IMR-90 (cell line): ENCODE data around the gene ANKRD53. TPM values are rescaled to one million over a fixed set of nuclear protein-coding genes. Genes with fewer than 3 reads are reported as not detected.

Experiments used
- ATAC-seq: fragments of 200-7000 bp; cut with Tn5 transposase; 2 replicates; pipeline ENCODE4 v1.9.1; 2020; ENCODE audit warnings: low read depth, mild to moderate bottlenecking, moderate library complexity
- BruUV-seq: library from RNA; stranded (reverse); fragments of 400-500 nt; replicated peaks from 2 replicates; lab custom pipeline; 2021; lab: Mats Ljungman, UMichigan
- CTCF ChIA-PET: fragments of 300-600 bp; formaldehyde crosslinking; extraction: SDS; loops from one replicate; lab custom pipeline; 2021; ENCODE audit warnings: antibody characterized with exemption; lab: Yijun Ruan, JAX
- POLR2A ChIA-PET: fragments of 300-600 bp; sonication (Branson Sonifier 250); formaldehyde crosslinking; loops from one replicate; lab custom pipeline; 2022; ENCODE audit warnings: antibody characterized with exemption; ENCODE audit not compliant: unreplicated experiment; lab: Charles Lee
- DNase-seq: peaks from one replicate; pipeline ENCODE4 v3.0.0; 2013
- H2AFZ ChIP-seq: replicated peaks from 2 replicates; pipeline ENCODE3; 2013; ENCODE audit warnings: low read length, mild to moderate bottlenecking; ENCODE audit not compliant: poor library complexity
- H2AK5ac ChIP-seq: 2 replicates; pipeline ENCODE4 v1.6.1; 2013; ENCODE audit warnings: low read depth, low read length, inconsistent platforms
- H2AK9ac ChIP-seq: replicated peaks from 2 replicates; pipeline ENCODE3; 2013; ENCODE audit warnings: mild to moderate bottlenecking, low read depth, low read length, moderate library complexity; ENCODE audit not compliant: poor library complexity
- H2BK120ac ChIP-seq: 2 replicates; pipeline ENCODE4 v1.6.1; 2013; ENCODE audit warnings: low read depth, low read length, inconsistent platforms
- H2BK15ac ChIP-seq: 3 replicates; pipeline ENCODE4 v1.6.1; 2013; ENCODE audit warnings: low read depth, low read length, inconsistent platforms
- H2BK20ac ChIP-seq: 2 replicates; pipeline ENCODE4 v1.6.1; 2013; ENCODE audit warnings: low read depth, mild to moderate bottlenecking, inconsistent platforms, low read length, moderate library complexity
- H2BK5ac ChIP-seq: 2 replicates; pipeline ENCODE4 v1.6.1; 2013; ENCODE audit warnings: mild to moderate bottlenecking, low read depth, low read length, inconsistent platforms; ENCODE audit not compliant: poor library complexity, severe bottlenecking
- H3K14ac ChIP-seq: replicated peaks from 2 replicates; pipeline ENCODE4 v1.6.1; 2013; ENCODE audit warnings: low read depth, low read length, inconsistent platforms
- H3K18ac ChIP-seq: 2 replicates; pipeline ENCODE4 v1.6.1; 2013; ENCODE audit warnings: low read depth, low read length, control low read depth
- H3K23ac ChIP-seq: 2 replicates; pipeline ENCODE4 v1.6.1; 2013; ENCODE audit warnings: low read depth, low read length, inconsistent platforms
- H3K27ac ChIP-seq: 2 replicates; pipeline ENCODE4 v1.5.1; 2013; ENCODE audit warnings: mild to moderate bottlenecking, control low read depth, low read length; ENCODE audit not compliant: insufficient read depth
- H3K27me3 ChIP-seq: 2 replicates; pipeline ENCODE4 v1.6.1; 2013; ENCODE audit warnings: low read length; ENCODE audit not compliant: control insufficient read depth, insufficient read depth
- H3K36me3 ChIP-seq: 2 replicates; pipeline ENCODE4 v1.6.1; 2013; ENCODE audit warnings: low read length, mixed read lengths; ENCODE audit not compliant: control insufficient read depth, insufficient read depth
- H3K4ac ChIP-seq: 2 replicates; pipeline ENCODE4 v1.6.1; 2013; ENCODE audit warnings: low read depth, low read length, inconsistent platforms
- H3K4me1 ChIP-seq: 2 replicates; pipeline ENCODE4 v1.6.1; 2013; ENCODE audit warnings: low read length, mixed read lengths; ENCODE audit not compliant: control insufficient read depth, insufficient read depth
- H3K4me2 ChIP-seq: 2 replicates; pipeline ENCODE4 v1.6.1; 2013; ENCODE audit warnings: low read depth, mild to moderate bottlenecking, control low read depth, low read length, moderate library complexity
- H3K4me3 ChIP-seq: 2 replicates; pipeline ENCODE4 v1.5.1; 2013; ENCODE audit warnings: low read depth, mild to moderate bottlenecking, control low read depth, low read length, moderate library complexity; ENCODE audit not compliant: insufficient read depth
- H3K56ac ChIP-seq: 2 replicates; pipeline ENCODE4 v1.6.1; 2013; ENCODE audit warnings: low read length, inconsistent platforms; ENCODE audit not compliant: insufficient read depth; ENCODE audit errors: extremely low read depth
- H3K79me1 ChIP-seq, 2 experiments: 2 replicates each; pipeline ENCODE4 v1.6.1; 2013; ENCODE audit warnings: low read length in 2 of 2, inconsistent platforms in 1 of 2, low read depth in 1 of 2
- H3K9ac ChIP-seq: 2 replicates; pipeline ENCODE4 v1.6.1; 2013; ENCODE audit warnings: low read depth, low read length, control low read depth
- H3K9me1 ChIP-seq: 2 replicates; pipeline ENCODE4 v1.6.1; 2013; ENCODE audit warnings: low read length, inconsistent platforms; ENCODE audit not compliant: insufficient read depth
- H3K9me3 ChIP-seq: 2 replicates; pipeline ENCODE4 v1.6.1; 2013; ENCODE audit warnings: low read length; ENCODE audit not compliant: control insufficient read depth, insufficient read depth
- H4K20me1 ChIP-seq: 2 replicates; pipeline ENCODE4 v1.6.1; 2013; ENCODE audit warnings: low read length, inconsistent platforms; ENCODE audit not compliant: insufficient read depth
- H4K5ac ChIP-seq: 2 replicates; pipeline ENCODE4 v1.6.1; 2013; ENCODE audit warnings: mild to moderate bottlenecking, low read depth, low read length, control low read depth
- H4K8ac ChIP-seq, 2 experiments: 2 replicates each; pipeline ENCODE4 v1.6.1; 2013; ENCODE audit warnings: low read depth in 2 of 2, low read length in 2 of 2, control low read depth in 1 of 2, inconsistent platforms in 1 of 2
- H4K91ac ChIP-seq: 2 replicates; pipeline ENCODE4 v1.6.1; 2013; ENCODE audit warnings: low read depth, low read length, inconsistent platforms; ENCODE audit not compliant: insufficient read depth
- BHLHE40 ChIP-seq: fragments of 150-350 bp; IDR thresholded peaks from 2 replicates; pipeline ENCODE4 v1.6.1; 2016; ENCODE audit warnings: mild to moderate bottlenecking, low read depth, low read length
- CEBPB ChIP-seq: IDR thresholded peaks from 2 replicates; pipeline ENCODE4 v1.6.1; 2012; ENCODE audit warnings: low read depth, low read length, improper control_type of control experiment
- CHD1 ChIP-seq: IDR thresholded peaks from 2 replicates; pipeline ENCODE4 v1.6.1; 2012; ENCODE audit warnings: low read depth, low read length, improper control_type of control experiment
- CTCF ChIP-seq: conservative IDR thresholded peaks from 2 replicates; pipeline ENCODE4 v1.5.1; 2012; ENCODE audit warnings: mild to moderate bottlenecking, low read depth, low read length, improper control_type of control experiment
- FOS ChIP-seq: fragments of 150-350 bp; IDR thresholded peaks from 2 replicates; pipeline ENCODE4 v1.6.1; 2016; ENCODE audit warnings: low read depth, low read length
- MAFK ChIP-seq: IDR thresholded peaks from 2 replicates; pipeline ENCODE4 v1.6.1; 2012; ENCODE audit warnings: low read depth, low read length, improper control_type of control experiment
- MAZ ChIP-seq: IDR thresholded peaks from 2 replicates; pipeline ENCODE4 v1.6.1; 2012; ENCODE audit warnings: low read depth, mild to moderate bottlenecking, low read length, improper control_type of control experiment, moderate library complexity, borderline replicate concordance
- MXI1 ChIP-seq: IDR thresholded peaks from 2 replicates; pipeline ENCODE4 v1.6.1; 2012; ENCODE audit warnings: low read depth, mild to moderate bottlenecking, low read length, moderate library complexity, borderline replicate concordance
- NFE2L2 ChIP-seq: fragments of 150-350 bp; IDR thresholded peaks from 2 replicates; pipeline ENCODE4 v1.6.1; 2016; ENCODE audit warnings: low read depth, mild to moderate bottlenecking, low read length
- POLR2A ChIP-seq: IDR thresholded peaks from 2 replicates; pipeline ENCODE4 v1.6.1; 2012; ENCODE audit warnings: mild to moderate bottlenecking, low read depth, low read length
- RAD21 ChIP-seq: IDR thresholded peaks from 2 replicates; pipeline ENCODE4 v1.6.1; 2012; ENCODE audit warnings: low read length, improper control_type of control experiment
- RCOR1 ChIP-seq: IDR thresholded peaks from 2 replicates; pipeline ENCODE4 v1.6.1; 2012; ENCODE audit warnings: mild to moderate bottlenecking, low read length, improper control_type of control experiment; ENCODE audit not compliant: insufficient replicate concordance
- RFX5 ChIP-seq: IDR thresholded peaks from 2 replicates; pipeline ENCODE4 v1.8.0; 2012; ENCODE audit warnings: low read depth, mild to moderate bottlenecking, low read length, moderate library complexity
- SMC3 ChIP-seq: fragments of 150-350 bp; IDR thresholded peaks from 2 replicates; pipeline ENCODE4 v1.6.1; 2016; ENCODE audit warnings: low read depth, mild to moderate bottlenecking, antibody characterized with exemption, low read length, moderate library complexity
- WGBS, 2 experiments: methylation state at CpG; one replicate each; pipeline versions ENCODE4 v1.1.5 to v1.1.7; 2013; ENCODE audit warnings: missing lambda C conversion rate in 2 of 2; ENCODE audit not compliant: insufficient read length in 1 of 2; ENCODE audit errors: extremely low coverage in 2 of 2; 5-methylcytosine and 5-hydroxymethylcytosine counted together
- dilution Hi-C: fragments of 300-500 bp; cut with HindIII; formaldehyde crosslinking; loops from one replicate; pipeline ENCODE4 v1.14.3; 2018; ENCODE audit warnings: low sequenced_read_pairs; ENCODE audit not compliant: unreplicated experiment
- in situ Hi-C: fragments of 300-500 bp; cut with MboI; formaldehyde crosslinking; loops from 3 replicates; pipeline ENCODE4 v1.14.3; 2019; ENCODE audit warnings: low sequenced_read_pairs, inconsistent platforms, mixed read lengths
- intact Hi-C: fragments of 100-400 bp; cut with micrococcal nuclease; formaldehyde crosslinking; loops from 2 replicates; pipeline ENCODE4 v1.10.0; 2022
- polyA plus RNA-seq, 3 experiments: library from polyadenylated mRNA; depleted of rRNA; stranded (reverse); fragments of >200 nt; gene quantifications; 2 replicates each; pipeline ENCODE4 v1.2.3, GENCODE V29; 2012; ENCODE audit warnings: low replicate concordance in 1 of 3
- total RNA-seq: library from RNA; depleted of rRNA; stranded (reverse); fragments of >200 nt; gene quantifications from 2 replicates; pipeline ENCODE4 v1.2.3, GENCODE V29; 2012
- TF ChIP-seq, protein P1 (sequence below): fragments of 150-350 bp; IDR thresholded peaks from 2 replicates; pipeline ENCODE4 v1.6.1; 2017; ENCODE audit warnings: mild to moderate bottlenecking, antibody characterized with exemption, low read length, low read depth
- TF ChIP-seq, protein P2 (sequence below): fragments of 150-350 bp; IDR thresholded peaks from 2 replicates; pipeline ENCODE4 v1.6.1; 2016; ENCODE audit warnings: low read depth, mild to moderate bottlenecking, low read length, moderate library complexity, borderline replicate concordance

Gene ANKRD53
- total and polyA plus RNA-seq, 2 of the 4 experiments (the other 2 are of a cell fraction), result 0.54 to 1.0 TPM

DNA sequence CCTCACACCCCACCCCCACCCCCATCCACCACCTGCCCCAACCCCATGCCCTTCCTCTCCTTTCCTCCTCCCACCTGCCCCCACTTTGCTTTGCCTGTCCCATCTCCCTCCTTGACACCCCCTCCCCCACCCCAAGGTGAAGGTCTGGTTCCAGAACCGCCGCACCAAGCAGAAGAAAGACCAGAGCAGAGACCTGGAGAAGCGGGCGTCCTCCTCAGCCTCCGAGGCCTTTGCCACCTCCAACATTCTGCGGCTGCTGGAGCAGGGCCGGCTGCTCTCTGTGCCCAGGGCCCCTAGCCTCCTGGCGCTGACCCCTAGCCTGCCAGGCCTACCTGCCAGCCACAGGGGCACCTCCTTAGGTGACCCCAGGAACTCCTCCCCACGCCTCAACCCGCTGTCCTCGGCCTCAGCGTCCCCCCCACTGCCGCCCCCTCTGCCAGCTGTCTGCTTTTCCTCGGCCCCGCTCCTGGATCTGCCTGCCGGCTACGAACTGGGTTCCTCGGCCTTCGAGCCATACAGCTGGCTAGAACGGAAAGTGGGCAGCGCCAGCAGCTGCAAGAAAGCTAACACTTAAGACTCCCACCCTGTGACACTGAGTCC lies 45.7 kb upstream of the ANKRD53 start:
- Histone ChIP-seq H3K79me1 (no peaks in the 10 kb centered on the region), H3K23ac (no peak overlapping the region), H3K9me3 (no peaks in the 10 kb centered on the region), H3K27ac (no peak overlapping the region), H3K4me3 (no peak overlapping the region), H2BK120ac (no peak overlapping the region), H3K9me1 (no peaks in the 10 kb centered on the region), H3K9ac (no peak overlapping the region), H2BK5ac (no peak overlapping the region), H2BK15ac (no peak overlapping the region), H3K18ac (no peak overlapping the region), H3K56ac (no peak overlapping the region), H3K4me1 (no peaks in the 10 kb centered on the region), H2AFZ (no peak overlapping the region), H4K20me1 (no peaks in the 10 kb centered on the region; the same call in none of the 2 replicates), H2AK5ac (no peak overlapping the region), H4K8ac (no peak overlapping the region), H2AK9ac (no peak overlapping the region), H4K5ac (no peak overlapping the region), H4K91ac (no peak overlapping the region), H3K14ac (no peak overlapping the region), H3K4ac (no peak overlapping the region), H3K27me3 (peaks cover 3% of the 10 kb centered on the region; the same call in 1 of the 2 replicates), H3K36me3 (no peaks in the 10 kb centered on the region), H3K4me2 (no peak overlapping the region), H2BK20ac (no peak overlapping the region)
- TF ChIP-seq, protein P1, sequence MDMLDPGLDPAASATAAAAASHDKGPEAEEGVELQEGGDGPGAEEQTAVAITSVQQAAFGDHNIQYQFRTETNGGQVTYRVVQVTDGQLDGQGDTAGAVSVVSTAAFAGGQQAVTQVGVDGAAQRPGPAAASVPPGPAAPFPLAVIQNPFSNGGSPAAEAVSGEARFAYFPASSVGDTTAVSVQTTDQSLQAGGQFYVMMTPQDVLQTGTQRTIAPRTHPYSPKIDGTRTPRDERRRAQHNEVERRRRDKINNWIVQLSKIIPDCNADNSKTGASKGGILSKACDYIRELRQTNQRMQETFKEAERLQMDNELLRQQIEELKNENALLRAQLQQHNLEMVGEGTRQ, result no peak
- no peak for TF ChIP-seq MAFK
- TF ChIP-seq BHLHE40, result no peak
- TF ChIP-seq FOS, result no peak
- no peak for TF ChIP-seq RAD21
- TF ChIP-seq CTCF, result no peak
- no peak for TF ChIP-seq MXI1
- TF ChIP-seq RCOR1, result no peak
- TF ChIP-seq, protein P2, sequence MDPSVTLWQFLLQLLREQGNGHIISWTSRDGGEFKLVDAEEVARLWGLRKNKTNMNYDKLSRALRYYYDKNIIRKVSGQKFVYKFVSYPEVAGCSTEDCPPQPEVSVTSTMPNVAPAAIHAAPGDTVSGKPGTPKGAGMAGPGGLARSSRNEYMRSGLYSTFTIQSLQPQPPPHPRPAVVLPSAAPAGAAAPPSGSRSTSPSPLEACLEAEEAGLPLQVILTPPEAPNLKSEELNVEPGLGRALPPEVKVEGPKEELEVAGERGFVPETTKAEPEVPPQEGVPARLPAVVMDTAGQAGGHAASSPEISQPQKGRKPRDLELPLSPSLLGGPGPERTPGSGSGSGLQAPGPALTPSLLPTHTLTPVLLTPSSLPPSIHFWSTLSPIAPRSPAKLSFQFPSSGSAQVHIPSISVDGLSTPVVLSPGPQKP, result no peak
- no peak for TF ChIP-seq MAZ
- TF ChIP-seq RFX5, result no peak
- TF ChIP-seq POLR2A, result no peak
- no peak for TF ChIP-seq NFE2L2
- TF ChIP-seq CHD1, result no peak
- TF ChIP-seq SMC3, result no peak
- TF ChIP-seq CEBPB, result no peak
- DNase-seq (no peak), ATAC-seq (no peak)
- dilution Hi-C loops (no loop called here), intact Hi-C loops (no loop called here), in situ Hi-C loops (no loop called here)
- no TSS peak for BruUV-seq
- 79% methylated on average over 7 of the region's 21 CpGs; no CpG with 5 or more reads in 1 of the 2 experiments for whole genome bisulfite sequencing, 2 experiments
- ChIA-PET POLR2A (no interaction called here), CTCF (no interaction called here)
